COLO668 (cell line): ENCODE results near the gene GRK4.
"Not testable (repeated sequence)": the region's sequence is repeated elsewhere in the genome, so short reads cannot be mapped to it uniquely, and the experiment has no call there.

Experiments
- DNase-seq: peaks from one replicate; lab custom pipeline; 2025; ENCODE audit not compliant: unreplicated experiment; lab: John Stamatoyannopoulos, UW

Gene GRK4

DNA sequence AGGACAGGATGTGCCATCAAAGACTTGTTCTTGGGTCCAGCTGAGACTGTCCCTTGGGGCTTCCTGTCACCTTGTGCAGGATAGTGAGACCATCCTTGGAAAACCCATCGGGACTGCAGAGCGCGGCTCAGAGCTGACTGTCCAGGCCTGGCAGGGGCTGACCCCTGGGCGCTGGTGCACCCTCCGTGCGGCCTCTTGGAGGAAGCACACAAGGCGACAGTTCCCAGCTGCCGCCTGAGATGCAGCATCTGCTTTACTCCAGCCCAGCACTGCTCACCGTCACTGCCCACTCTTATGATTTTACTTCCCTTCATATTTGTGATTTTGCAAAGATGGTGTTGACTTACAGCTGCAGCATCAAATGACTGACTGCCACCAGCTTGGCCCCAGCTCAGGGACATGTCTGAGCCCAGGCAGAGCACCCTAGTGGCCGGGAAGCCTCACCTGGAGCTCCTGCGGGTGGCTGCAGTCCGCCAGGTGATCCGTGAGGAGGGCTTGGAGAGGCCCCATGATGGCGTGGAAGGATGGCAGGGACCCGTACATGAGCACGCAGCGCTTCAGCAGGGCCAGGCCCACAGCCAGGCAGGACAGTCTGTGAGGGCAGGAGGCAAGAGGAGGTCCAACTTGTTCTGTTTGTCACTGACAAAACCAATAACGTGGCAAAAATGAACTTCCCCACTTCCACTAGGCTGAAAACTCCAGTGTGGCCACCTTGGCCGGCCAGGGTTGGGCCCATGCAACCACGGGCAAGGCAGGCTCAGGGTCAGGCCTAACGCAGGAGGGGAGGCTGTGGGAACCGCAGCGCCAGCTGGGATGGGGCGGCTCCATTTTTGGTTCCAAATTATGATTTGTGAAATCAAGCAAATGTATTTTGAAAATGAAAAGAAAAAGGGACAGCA is 22.0 kb upstream of the GRK4 start:
- no peak for DNase-seq

DNA sequence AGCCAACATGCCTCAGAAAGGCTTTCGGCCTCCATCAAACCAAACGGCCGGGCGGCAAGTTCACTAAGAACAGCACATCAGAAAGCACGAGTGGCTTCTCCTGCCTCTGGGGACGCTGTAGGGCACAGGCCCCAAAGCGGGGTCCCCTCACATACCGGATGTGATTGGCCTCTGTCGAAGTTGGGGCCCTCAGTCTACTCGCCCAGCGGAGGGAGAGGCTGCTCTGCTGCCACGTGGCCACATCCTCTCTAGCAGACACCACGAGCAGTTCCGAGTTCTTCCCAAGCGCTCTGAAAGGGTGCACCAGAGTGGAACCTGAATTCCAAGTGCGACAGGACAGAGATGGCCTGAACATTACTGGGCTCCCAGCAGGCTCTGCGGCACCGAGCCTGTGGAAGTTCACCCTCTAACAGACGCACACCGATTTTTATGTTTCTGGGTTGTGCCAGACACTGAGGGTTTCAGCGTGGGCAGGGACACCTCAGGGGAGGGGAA is 21.3 kb upstream of the GRK4 start:
- DNase-seq: no peak

GRCh38 chr4:2942532-2943363 is 20.6 kb upstream of the GRK4 start:
- DNase-seq: peak; percentile 26

DNA sequence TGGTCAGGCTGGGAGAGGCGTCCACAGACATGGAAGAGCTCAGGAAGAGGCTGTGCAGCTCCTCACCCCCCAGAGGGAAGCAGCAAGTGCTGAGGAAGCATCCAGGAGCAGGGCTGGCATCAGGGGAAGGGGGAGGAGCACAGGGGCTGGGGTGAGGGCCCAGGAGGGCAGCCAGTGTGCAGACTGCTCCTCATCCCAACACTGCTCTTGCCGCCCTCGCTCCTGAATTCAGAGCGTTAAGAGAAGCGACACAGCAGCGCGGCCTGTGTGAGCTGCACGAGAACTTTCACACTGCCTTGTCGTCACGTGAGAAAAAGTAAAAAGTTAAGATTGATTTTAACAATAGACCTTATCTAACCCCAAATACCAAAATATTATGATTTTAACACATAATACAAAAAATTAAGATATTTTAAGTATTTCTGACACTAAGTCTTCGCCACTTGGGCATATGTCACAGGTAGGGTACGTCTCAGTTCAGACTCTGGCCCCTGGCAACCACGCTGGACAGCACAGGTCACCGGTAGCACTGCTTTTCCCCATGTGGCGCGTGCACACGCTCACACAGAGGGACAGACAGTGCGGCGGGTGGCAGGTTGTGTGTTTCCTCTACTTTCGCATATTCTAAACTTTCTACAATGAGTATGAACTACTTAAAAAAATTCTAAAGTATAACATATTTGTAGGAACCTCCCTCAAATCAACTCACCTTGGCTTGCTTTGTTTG is 19.8 kb upstream of the GRK4 start:
- no peak for DNase-seq

- DNase-seq: no peak
Observed at GRCh38 chr4:2944091-2944482, 19.3 kb upstream of the GRK4 start.

- DNase-seq: no peak
Observed at GRCh38 chr4:2944586-2945526, 18.5 kb upstream of the GRK4 start.

DNA sequence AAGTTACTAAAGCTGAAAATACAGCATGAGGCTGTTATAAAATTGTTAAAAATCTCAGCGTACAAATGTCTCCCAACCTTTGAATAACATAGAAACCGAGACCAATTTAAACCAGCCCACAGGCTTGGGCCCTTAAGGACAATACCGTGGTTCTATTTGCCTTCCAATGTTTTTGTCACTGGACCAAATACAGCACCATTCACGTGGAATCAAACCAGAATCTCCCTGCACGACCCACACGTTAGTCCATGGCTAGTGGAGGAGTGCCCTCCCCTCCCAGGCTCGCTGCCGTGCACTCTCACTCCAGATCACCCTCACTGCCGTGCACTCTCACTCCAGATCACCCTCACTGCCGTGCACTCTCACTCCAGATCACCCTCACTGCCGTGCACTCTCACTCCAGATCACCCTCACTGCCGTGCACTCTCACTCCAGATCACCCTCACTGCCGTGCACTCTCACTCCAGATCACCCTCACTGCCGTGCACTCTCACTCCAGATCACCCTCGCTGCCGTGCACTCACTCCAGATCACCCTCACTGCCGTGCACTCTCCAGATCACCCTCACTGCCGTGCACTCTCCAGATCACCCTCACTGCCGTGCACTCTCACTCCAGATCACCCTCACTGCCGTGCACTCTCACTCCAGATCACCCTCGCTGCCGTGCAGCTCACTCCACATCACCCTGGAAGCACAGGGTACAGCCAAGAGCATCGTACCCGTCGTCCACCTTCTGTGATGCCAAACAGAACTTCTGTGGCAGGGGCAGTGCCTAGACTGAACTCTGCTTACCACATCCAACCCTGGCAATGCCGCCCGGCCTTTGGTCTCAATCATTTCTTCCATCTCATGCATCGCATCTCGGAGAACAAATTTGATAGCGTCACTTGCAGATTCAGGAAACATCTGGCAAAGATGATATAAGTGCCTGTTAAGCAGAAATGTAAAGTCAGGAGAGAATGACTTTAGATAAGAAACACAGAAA is 17.5 kb upstream of the GRK4 start:
- not testable (repeated sequence) for DNase-seq

DNA sequence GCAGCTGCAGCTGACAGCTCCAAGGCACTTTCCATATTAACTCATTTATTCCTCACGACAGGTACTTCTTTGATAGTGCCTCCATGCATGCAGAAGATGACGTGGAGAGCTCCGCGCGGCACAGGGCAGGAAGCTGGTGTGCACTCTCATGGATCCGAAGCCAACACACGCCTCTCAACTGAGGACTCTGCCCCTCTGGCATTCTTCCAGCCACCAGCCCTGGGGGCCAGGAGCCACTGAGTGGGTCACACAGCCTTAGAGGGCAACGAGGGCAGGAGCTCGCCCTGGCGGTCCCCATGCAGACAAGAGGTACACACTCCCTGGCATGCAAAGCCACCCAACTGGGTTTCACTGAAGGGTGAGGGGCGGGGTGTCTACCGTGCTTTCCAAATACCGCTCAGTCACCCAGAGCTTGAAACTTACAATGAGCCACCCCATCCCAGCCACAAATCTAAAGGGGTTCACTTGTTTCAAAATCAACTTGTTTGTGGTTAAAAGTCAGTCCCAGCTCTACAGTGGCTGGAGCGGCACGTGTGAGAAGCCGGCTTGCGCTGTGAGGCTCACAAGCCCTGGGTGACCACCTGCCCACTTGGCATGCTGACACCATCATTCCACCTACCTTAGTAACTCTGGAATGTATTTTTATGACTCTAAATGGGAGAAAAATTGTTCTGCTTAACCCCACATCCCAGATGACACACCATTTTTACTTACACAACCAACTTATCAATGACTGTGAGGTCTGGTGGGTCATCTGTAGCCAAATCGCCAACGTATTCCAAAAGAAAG is 16.4 kb upstream of the GRK4 start:
- DNase-seq: no peak

- DNase-seq: no peak
Observed at GRCh38 chr4:2947926-2948325, 15.4 kb upstream of the GRK4 start.

DNA sequence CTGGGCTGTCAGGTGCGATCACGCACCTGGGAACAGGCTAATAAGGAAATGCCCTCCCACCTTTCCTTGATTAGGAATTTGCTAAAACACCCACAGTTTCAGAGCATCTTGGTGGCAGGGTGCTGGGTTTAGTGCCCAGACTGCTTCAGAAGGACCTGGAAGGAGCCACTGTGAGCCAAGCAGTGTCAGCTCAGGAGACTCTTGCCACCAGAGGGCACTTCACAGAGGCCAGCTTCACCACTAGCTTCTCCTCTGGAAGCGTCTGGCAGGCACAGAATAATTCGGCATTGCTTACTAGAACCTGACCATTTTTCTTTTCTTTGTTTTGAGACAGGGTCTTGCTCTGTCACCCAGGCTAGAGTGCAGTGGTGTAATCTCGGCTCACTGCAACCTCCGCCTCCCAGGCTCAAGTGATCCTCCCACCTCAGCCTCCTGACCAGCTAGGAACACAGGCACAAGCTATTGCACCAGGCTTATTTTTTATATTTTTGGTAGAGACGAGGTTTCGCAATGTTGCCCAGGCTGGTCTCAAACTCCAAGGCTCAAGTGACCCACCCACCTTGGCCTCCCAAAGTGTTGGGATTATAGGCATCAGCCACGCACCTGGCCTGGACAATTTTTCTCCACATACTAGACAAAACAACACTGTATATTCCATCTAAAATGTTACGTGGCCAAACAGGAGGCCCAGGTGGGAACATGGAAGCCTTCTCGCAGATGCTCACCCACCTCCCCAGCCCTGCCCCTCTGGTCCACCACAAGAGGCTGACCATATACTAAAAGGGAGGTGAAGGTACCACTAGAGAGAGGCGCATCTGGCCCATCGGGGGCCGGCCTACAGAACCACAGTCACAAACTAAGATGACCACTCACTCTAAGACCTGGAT is 14.2 kb upstream of the GRK4 start:
- DNase-seq: peak; percentile 11

DNA sequence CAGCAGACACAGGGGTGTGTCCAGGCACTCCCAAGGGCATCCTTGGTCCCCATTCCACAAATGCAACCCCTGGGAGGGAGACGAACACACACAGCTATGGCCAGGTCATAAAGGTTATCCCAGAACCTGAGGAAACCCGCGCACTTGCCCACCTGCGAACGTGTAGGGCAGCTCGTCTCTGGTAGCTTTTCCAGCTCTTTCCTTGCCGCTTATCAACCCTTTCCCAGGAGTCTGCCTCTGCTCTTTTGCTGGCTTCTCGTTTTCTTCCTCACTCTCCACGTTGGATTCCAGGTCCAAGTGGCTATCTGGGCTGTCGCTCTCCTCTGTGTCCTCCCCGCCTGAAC is 13.6 kb upstream of the GRK4 start:
- DNase-seq: no peak

DNA sequence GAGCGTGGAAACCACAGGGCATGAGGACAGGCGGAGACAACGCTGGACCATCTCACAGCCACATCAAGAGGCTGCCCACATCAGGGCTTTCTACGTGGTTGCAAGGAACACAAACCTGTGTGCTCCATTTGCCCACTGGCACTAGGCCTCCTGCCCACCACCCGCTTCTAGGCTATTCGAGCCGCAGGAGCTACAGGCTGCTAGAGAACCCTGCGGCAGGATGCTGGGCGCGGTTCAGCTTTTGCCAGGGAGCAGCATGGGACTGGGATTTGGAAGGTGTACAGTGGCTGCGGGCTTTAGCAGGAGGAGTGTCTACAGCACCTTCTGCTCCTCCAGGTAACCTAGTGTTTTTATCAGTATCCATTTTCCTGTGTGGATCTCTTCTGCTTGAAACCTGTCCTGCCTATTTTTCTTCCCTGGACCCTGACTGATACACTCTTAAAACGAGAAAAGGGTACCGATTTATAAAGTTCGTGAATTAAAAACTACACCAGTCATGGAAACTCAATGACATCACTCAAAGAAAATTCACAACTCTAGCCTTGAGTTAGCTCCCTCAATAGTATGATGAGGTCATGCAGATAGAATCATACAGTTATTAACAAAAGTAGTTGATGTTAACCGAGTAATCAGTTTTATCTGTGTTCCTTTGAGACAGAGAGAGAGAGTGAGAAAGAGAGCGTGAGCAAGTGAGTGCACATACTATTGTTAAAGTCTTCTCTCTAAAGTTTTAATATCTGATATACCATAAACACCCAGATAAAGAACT is 13.0 kb upstream of the GRK4 start:
- no peak for DNase-seq

DNA sequence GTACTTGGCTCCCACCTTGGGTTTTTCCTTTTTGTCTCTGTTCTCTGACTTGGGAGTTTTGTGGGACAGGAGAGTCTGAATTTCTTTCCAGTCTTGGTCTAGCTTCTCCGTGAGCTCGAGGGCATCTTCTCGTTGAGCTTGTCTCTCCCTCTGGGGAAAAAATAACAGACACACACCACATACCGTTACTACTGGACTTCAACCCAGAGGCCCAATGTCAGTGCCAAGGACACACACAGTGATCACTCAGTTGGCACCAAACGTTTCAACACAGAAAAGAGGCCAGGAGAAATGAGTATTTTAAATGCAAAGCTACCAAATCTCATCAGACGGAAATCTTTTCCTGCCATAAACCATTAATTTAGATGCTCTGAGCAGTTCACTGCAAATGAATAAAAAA is 9.9 kb upstream of the GRK4 start:
- no peak for DNase-seq

DNA sequence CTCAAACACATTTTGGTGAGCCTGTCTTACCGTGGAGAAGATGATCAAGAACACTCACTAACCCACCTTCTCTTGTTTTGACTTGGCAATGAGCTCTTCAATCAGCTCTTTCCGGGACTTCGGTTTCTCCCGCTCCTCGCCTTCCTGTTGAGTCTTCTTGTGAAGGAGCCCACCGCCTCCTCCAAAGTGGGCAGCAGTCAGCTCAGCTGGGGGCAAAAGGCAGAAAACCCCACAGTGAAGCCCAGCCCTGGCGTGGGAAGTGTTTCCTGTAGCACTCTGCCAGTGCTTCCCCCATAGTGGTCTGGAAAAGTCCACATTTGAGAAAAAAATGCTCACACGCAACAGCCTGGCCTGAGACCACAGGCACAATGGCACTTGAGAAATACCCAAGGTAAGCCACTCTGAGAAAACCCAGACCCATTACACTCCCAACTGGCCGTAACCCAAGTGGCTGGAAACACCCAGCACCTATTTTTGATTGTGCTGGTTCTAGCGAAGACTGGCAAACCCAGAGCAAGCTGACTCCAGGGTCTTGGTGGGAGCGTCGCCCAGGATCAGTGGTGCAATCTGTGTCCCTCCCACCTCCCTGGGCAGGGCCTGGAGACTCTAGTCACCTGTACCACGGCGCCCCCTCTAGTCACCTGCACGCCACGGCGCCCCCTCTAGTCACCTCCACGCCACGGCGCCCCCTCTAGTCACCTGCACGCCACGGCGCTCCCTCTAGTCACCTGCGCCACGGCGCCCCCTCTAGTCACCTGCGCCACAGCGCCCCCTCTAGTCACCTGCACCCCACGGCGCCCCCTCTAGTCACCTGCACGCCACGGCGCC is 8.8 kb upstream of the GRK4 start:
- peak; percentile 42 for DNase-seq

DNA sequence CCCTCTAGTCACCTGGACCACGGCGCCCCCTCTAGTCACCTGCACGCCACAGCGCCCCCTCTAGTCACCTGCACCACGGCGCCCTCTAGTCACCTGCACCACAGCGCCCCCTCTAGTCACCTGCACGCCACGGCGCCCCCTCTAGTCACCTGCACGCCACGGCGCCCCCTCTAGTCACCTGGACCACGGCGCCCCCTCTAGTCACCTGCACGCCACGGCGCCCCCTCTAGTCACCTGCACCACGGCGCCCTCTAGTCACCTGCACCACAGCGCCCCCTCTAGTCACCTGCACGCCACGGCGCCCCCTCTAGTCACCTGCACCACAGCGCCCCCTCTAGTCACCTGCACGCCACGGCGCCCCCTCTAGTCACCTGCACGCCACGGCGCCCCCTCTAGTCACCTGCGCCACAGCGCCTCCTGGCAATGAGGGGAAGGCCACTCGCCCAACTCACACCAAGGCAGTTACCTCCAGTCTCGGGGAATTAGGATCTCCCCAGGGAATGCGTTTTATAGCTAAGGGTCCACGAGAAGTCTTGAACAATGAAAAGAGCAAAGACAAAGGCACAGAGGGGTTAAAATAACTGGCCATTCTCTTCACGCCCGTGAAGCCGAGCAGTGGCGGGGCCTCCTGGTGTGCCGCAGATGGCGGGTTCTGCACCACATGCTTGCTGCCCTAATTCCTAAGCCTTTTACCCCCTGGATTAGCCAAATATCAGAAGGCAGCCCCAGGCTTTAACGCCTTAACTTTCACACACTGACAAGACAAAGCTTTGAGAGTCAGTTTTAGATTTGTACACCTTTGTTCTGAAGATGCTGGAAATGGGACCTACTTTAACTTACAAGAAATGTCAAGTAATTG is 8.0 kb upstream of the GRK4 start:
- DNase-seq: not testable (repeated sequence)
